Lung (tissue), 12 donors: Measurements from ENCODE around the gene PKIB. TPM values are rescaled to one million over a fixed set of nuclear protein-coding genes. Genes with fewer than 3 reads are reported as not detected.

ENCODE experiments used
- ATAC-seq: fragments of 200-7000 bp; cut with Tn5 transposase; one replicate; pipeline ENCODE4 v1.9.1; 2020; ENCODE audit warnings: moderate number of reproducible peaks; ENCODE audit not compliant: insufficient read depth, low FRiP score
- DNase-seq, 3 donors: peaks; one replicate each; pipeline ENCODE4 v3.0.0-alpha.2; 2013 to 2017
- H3K27ac ChIP-seq, 2 donors: one replicate each; pipeline ENCODE4 v1.5.1; 2013; ENCODE audit warnings: mild to moderate bottlenecking in 2 of 2, moderate library complexity in 2 of 2, control low read depth in 1 of 2, inconsistent platforms in 1 of 2, low read depth in 1 of 2, low read length in 1 of 2
- H3K27me3 ChIP-seq, 3 donors: one replicate each; pipeline ENCODE4 v1.5.1; 2013; ENCODE audit warnings: low read length in 2 of 3; ENCODE audit not compliant: control insufficient read depth in 3 of 3, insufficient read depth in 3 of 3
- H3K36me3 ChIP-seq, 4 donors: one replicate each; pipeline ENCODE4 v1.5.1; 2013; ENCODE audit warnings: low read length in 4 of 4, mild to moderate bottlenecking in 1 of 4, moderate library complexity in 1 of 4; ENCODE audit not compliant: control insufficient read depth in 4 of 4, insufficient read depth in 4 of 4
- H3K4me1 ChIP-seq, 5 donors: one replicate each; pipeline ENCODE4 v1.5.1; 2013; ENCODE audit warnings: low read length in 5 of 5, mild to moderate bottlenecking in 2 of 5, moderate library complexity in 1 of 5; ENCODE audit not compliant: control insufficient read depth in 5 of 5, insufficient read depth in 5 of 5
- H3K4me3 ChIP-seq: one replicate; pipeline ENCODE4 v1.5.1; 2013; ENCODE audit warnings: mild to moderate bottlenecking, control low read depth, moderate library complexity
- H3K9ac ChIP-seq, 2 donors: one replicate each; pipeline ENCODE4 v1.5.1; 2013; ENCODE audit warnings: low read length in 2 of 2, control low read depth in 1 of 2; ENCODE audit not compliant: insufficient read depth in 1 of 2
- H3K9me3 ChIP-seq, 4 donors: one replicate each; pipeline ENCODE4 v1.5.1; 2013; ENCODE audit warnings: low read length in 3 of 4, mild to moderate bottlenecking in 1 of 4, moderate library complexity in 1 of 4; ENCODE audit not compliant: control insufficient read depth in 4 of 4, insufficient read depth in 3 of 4
- WGBS, 2 donors: extraction: QIAGEN DNeasy Blood & Tissue Kit; methylation state at CpG; one replicate each; pipeline ENCODE4 v1.1.7; 2013; 5-methylcytosine and 5-hydroxymethylcytosine counted together
- polyA plus RNA-seq, 2 donors: library from polyadenylated mRNA; stranded (reverse); fragments of 200-250 nt; gene quantifications; one replicate each; pipeline ENCODE4 v1.2.1, GENCODE V29; 2013
- total RNA-seq, 2 donors: library from RNA; depleted of rRNA in 1 of 2; stranded (reverse); fragments of >200 nt in 1 of 2; gene quantifications; one replicate each; pipeline ENCODE4 v1.2.1, GENCODE V29; 2014 to 2021
- TF ChIP-seq, protein P1 (sequence below): IDR thresholded peaks from 2 replicates; pipeline ENCODE4 v1.5.1; 2012; ENCODE audit warnings: mild to moderate bottlenecking; ENCODE audit errors: control extremely low read depth, extremely low read depth
- donor health status: control.
- donor health status: control.
- donor health status: Bipolar disorder and iron deficiency.
- donor health status: healthy.
- donor health status: DM: yes; HTN: yes; CAD: no.

Gene PKIB
- total and polyA plus RNA-seq, 4 donors: 3.0 to 7.4 (median 4.9) TPM

DNA sequence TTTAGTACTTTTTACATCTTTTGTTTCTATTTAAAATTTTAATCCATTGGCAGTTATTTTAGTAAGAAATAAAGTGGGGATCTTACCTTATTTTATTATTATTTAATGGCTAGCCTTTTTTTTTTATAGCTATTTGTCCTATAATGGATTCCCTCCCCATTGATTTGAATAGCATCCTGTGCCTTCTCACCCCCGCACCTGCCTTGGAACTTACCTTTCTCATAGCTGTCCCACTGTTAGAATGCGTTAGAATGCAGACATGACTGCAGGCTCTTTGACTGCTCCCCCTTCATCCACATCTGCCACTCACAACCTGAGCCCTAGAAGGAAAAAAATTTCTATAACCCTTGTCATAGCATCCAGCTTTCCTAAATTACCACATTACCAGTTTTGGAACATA lies 9.1 kb downstream of the PKIB start:
- TF ChIP-seq, protein P1, sequence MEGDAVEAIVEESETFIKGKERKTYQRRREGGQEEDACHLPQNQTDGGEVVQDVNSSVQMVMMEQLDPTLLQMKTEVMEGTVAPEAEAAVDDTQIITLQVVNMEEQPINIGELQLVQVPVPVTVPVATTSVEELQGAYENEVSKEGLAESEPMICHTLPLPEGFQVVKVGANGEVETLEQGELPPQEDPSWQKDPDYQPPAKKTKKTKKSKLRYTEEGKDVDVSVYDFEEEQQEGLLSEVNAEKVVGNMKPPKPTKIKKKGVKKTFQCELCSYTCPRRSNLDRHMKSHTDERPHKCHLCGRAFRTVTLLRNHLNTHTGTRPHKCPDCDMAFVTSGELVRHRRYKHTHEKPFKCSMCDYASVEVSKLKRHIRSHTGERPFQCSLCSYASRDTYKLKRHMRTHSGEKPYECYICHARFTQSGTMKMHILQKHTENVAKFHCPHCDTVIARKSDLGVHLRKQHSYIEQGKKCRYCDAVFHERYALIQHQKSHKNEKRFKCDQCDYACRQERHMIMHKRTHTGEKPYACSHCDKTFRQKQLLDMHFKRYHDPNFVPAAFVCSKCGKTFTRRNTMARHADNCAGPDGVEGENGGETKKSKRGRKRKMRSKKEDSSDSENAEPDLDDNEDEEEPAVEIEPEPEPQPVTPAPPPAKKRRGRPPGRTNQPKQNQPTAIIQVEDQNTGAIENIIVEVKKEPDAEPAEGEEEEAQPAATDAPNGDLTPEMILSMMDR: no peak
- Histone ChIP-seq H3K4me3 (no peak overlapping the region), H3K36me3 (no peaks in the 10 kb centered on the region), H3K9me3 (peaks cover 0 to 3% (median 0%) of the 10 kb centered on the region in 4 donors), H3K27me3 (peaks cover 3 to 16% (median 5%) of the 10 kb centered on the region in 3 donors), H3K9ac (no peak overlapping the region), H3K4me1 (no peaks in the 10 kb centered on the region), H3K27ac (no peak overlapping the region)
- DNase-seq (no peak), ATAC-seq (no peak)
- 69 to 87% methylated on average over 2 of the region's 2 CpGs for WGBS, 2 donors

DNA sequence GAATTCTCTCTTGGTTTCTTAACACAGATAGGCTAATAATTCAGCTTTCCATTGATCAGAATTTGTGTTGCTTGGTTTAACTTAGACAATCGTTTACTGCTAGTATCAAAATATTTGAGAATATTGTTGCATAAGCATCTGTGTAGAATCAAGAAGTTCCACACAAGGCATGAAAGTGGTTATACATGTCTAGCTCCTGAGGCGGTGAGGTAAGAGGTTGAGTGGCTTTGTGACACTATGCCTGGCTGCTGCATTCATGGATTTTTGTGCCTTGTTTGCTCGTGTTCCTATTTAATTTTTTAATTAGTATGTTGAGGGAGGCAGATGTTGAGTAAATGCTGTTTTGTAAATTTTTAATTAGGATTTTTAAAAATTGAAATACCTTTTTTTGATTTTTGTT lies 10.2 kb downstream of the PKIB start:
- Histone ChIP-seq H3K4me1 (no peaks in the 10 kb centered on the region), H3K27me3 (peaks cover 2 to 11% (median 5%) of the 10 kb centered on the region in 3 donors), H3K4me3 (no peak overlapping the region), H3K36me3 (no peaks in the 10 kb centered on the region), H3K9ac (no peak overlapping the region), H3K27ac (no peak overlapping the region), H3K9me3 (peaks cover 0 to 3% (median 0%) of the 10 kb centered on the region in 4 donors)
- DNase-seq: no peak
- 81 to 87% methylated on average over 3 of the region's 3 CpGs for WGBS, 2 donors
- TF ChIP-seq, protein P1: no peak
- ATAC-seq: no peak

DNA sequence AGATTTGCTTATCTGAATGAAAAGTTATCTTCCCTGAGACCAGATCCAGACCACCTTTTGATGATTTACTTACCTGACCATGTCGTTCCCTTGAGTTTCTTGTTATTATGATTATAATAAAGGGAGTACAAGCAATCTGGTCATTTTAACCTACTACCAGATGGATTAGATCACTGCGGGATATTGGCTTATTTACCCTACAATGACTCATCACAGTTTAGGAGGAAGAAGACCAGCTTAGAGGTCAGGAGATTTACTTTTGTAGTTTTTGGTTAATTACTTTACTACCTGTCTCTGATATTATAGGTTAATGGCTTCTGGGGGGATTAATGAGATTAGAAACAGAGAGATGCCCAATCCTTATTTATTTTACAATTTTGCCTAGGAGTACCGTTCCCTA lies 10.7 kb downstream of the PKIB start:
- Histone ChIP-seq H3K27ac (no peak overlapping the region), H3K9ac (no peak overlapping the region), H3K4me3 (no peak overlapping the region), H3K4me1 (no peaks in the 10 kb centered on the region), H3K9me3 (peaks cover 0 to 3% (median 0%) of the 10 kb centered on the region in 4 donors), H3K27me3 (peaks cover 0 to 11% (median 5%) of the 10 kb centered on the region in 3 donors), H3K36me3 (no peaks in the 10 kb centered on the region)
- 79 to 83% methylated on average over 3 of the region's 3 CpGs for WGBS, 2 donors
- DNase-seq: no peak
- TF ChIP-seq, protein P1: no peak
- no peak for ATAC-seq

DNA sequence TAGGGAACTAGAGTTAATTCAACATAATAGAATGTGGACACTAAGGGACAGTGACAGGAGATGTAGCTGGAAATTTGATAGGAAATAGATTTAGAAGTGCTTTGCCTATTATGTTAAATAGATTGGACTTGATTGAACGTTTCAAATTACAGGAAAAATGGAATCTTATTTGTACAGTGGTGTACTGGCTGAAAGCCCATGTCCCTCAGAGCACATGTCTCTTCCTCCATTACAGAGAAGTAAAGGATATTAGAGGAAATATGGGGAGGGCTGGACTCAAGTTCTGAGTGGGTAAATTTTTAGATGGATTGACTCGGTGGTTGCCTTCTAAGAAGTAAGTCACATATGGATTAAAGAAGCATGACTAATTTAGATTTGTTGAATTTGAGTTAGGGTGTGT lies 11.4 kb downstream of the PKIB start:
- Histone ChIP-seq H3K9ac (no peak overlapping the region), H3K36me3 (no peaks in the 10 kb centered on the region), H3K9me3 (no peaks in the 10 kb centered on the region), H3K27ac (no peak overlapping the region), H3K4me1 (no peaks in the 10 kb centered on the region), H3K4me3 (no peak overlapping the region), H3K27me3 (peaks cover 0 to 11% (median 4%) of the 10 kb centered on the region in 3 donors)
- WGBS, 2 donors: 63 to 69% methylated on average over 2 of the region's 2 CpGs
- DNase-seq (no peak), ATAC-seq (no peak)
- TF ChIP-seq, protein P1: no peak
